Measurements from ENCODE around the gene GAGE13. TPM values are rescaled to one million over a fixed set of nuclear protein-coding genes. Genes with fewer than 3 reads are reported as not detected.

GAGE13 gene
- total RNA-seq = not detected in 2 replicates

GRCh38 chrX:49331282-49331681 is at the start of gene GAGE13:
Gene GAGE13, plus strand, starts transcription at chrX:49331582. Its CDS starts 1,156 bp downstream, at chrX:49332738.

DNA sequence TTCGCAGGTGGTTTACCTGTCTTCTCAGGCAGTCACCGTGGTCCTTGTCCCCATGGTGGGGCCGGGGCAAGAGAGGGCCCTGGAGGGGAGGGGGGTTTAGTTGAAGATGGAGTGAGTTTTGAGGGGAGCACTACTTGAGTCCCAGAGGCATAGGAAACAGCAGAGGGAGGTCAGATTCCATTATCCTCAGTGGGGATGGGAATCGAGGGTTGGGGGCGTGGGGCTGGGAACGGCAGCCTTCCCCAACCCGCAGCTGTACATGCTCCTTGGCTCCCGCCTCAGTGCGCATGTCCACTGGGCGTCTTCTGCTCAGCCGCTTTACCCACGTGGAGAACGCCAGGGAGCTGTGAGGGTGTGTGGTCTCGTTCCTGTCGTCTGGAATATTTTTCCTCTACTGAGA is 28.0 kb upstream of the GAGE13 start, which contains the start of gene GAGE10:
Gene GAGE10, plus strand, starts transcription at position 301 of the 400 bp plus-strand sequence. CDS start 1,214 bp downstream, outside the sequence.

GRCh38 chrX:49321737-49322136 is 9.6 kb upstream of the GAGE13 start, which contains the start of gene GAGE12J:
Gene GAGE12J, plus strand, starts transcription at chrX:49322037. Its CDS starts 1,157 bp downstream, at chrX:49323194.

Other genes with a start within 250 kb of the GAGE13 start
- 16.2 and 17.3 TPM in 2 replicates for gene GPKOW, start 207.8 kb upstream of the GAGE13 start, total RNA-seq
- 0.19 and 0.54 TPM in 2 replicates for gene MAGIX, start 168.8 kb upstream of the GAGE13 start, total RNA-seq
- 41.1 and 44.0 TPM in 2 replicates for gene PLP2, start 159.7 kb upstream of the GAGE13 start, total RNA-seq
- 11.3 and 17.2 TPM in 2 replicates for gene PRICKLE3, start 145.2 kb upstream of the GAGE13 start, total RNA-seq
- 0.19 and 0.78 TPM in 2 replicates for gene SYP, start 131.4 kb upstream of the GAGE13 start, total RNA-seq
- gene CACNA1F, start 98.2 kb upstream of the GAGE13 start, total RNA-seq = not detected in 2 replicates
- 8.8 and 9.9 TPM in 2 replicates for gene CCDC22, start 96.1 kb upstream of the GAGE13 start, total RNA-seq
- not detected in 2 replicates for gene FOXP3, start 66.9 kb upstream of the GAGE13 start, total RNA-seq
- 4.5 and 7.2 TPM in 2 replicates for gene PPP1R3F, start 61.8 kb upstream of the GAGE13 start, total RNA-seq
- not detected in 2 replicates for gene GAGE10, start 27.9 kb upstream of the GAGE13 start, total RNA-seq
- gene GAGE12J, start 9.5 kb upstream of the GAGE13 start, total RNA-seq = not detected in 2 replicates
- not detected in 2 replicates for gene GAGE12C, start 200.6 kb downstream of the GAGE13 start, total RNA-seq
- gene GAGE12D, start 210.2 kb downstream of the GAGE13 start, total RNA-seq = not detected in 2 replicates
- not detected in 2 replicates for gene GAGE12E, start 219.7 kb downstream of the GAGE13 start, total RNA-seq
- gene GAGE12F, start 229.3 kb downstream of the GAGE13 start, total RNA-seq = not detected in 2 replicates
- gene GAGE12G, start 238.8 kb downstream of the GAGE13 start, total RNA-seq = not detected in 2 replicates
- gene GAGE12H, start 248.4 kb downstream of the GAGE13 start, total RNA-seq = not detected in 2 replicates

All from cardiac ventricle fibroblast (primary cell).